Activated gamma-delta T cell treated with anti-CD3 and anti-CD28 coated beads, Interleukin-2, amount 50 U/mL, for 16 hours (primary cell): ENCODE measurements around the gene RPL22L1.
"Not testable (repeated sequence)": the region's sequence is repeated elsewhere in the genome, so short reads cannot be mapped to it uniquely, and the experiment has no call there.

ENCODE experiments used
- DNase-seq: peaks from one replicate; pipeline ENCODE4 v3.0.0-alpha.2; 2020; ENCODE audit warnings: low read depth

The RPL22L1 gene

GRCh38 chr3:170869645-170870593 lies at the start of gene RPL22L1:
RPL22L1 (minus strand) TSS chr3:170870195; CDS start chr3:170870167, 28 bp downstream.
- peak; percentile 85 for DNase-seq

GRCh38 chr3:170918715-170919114 lies 48.7 kb upstream of the RPL22L1 start:
- no peak for DNase-seq

- no peak for DNase-seq
These were observed 44.7 kb upstream of the RPL22L1 start for GRCh38 chr3:170914690-170915089.

GRCh38 chr3:170914212-170914611 lies 44.2 kb upstream of the RPL22L1 start:
- no peak for DNase-seq

- DNase-seq: no peak
These were observed 41.1 kb upstream of the RPL22L1 start for GRCh38 chr3:170911051-170911450.

GRCh38 chr3:170910542-170910941 lies 40.5 kb upstream of the RPL22L1 start:
- DNase-seq: no peak

- no peak for DNase-seq
These were observed 39.3 kb upstream of the RPL22L1 start for GRCh38 chr3:170909129-170909903.

- peak; percentile 91 for DNase-seq
These were observed 38.5 kb upstream of the RPL22L1 start, which contains the start of gene EIF5A2 for GRCh38 chr3:170908235-170909116. EIF5A2 (minus strand) TSS chr3:170908637; CDS start chr3:170907806, 831 bp downstream.

- DNase-seq: no peak
These were observed 37.7 kb upstream of the RPL22L1 start for GRCh38 chr3:170907637-170908234.

- no peak for DNase-seq
These were observed 35.9 kb upstream of the RPL22L1 start for GRCh38 chr3:170905862-170906261.

- no peak for DNase-seq
These were observed 33.1 kb upstream of the RPL22L1 start for GRCh38 chr3:170903123-170903522.

- no peak for DNase-seq
These were observed 29.5 kb upstream of the RPL22L1 start for GRCh38 chr3:170899455-170899854.

GRCh38 chr3:170897978-170898377 lies 28.0 kb upstream of the RPL22L1 start:
- no peak for DNase-seq

- DNase-seq: not testable (repeated sequence)
These were observed 27.2 kb upstream of the RPL22L1 start for GRCh38 chr3:170897199-170897598.

GRCh38 chr3:170896781-170897180 lies 26.8 kb upstream of the RPL22L1 start:
- DNase-seq: no peak

GRCh38 chr3:170896333-170896732 lies 26.3 kb upstream of the RPL22L1 start:
- not testable (repeated sequence) for DNase-seq

- no peak for DNase-seq
These were observed 23.9 kb upstream of the RPL22L1 start for GRCh38 chr3:170893895-170894294.

- DNase-seq: no peak
These were observed 19.6 kb upstream of the RPL22L1 start for GRCh38 chr3:170889630-170890029.

- no peak for DNase-seq
These were observed 19.1 kb upstream of the RPL22L1 start for GRCh38 chr3:170889132-170889531.

GRCh38 chr3:170884109-170884930 lies 14.3 kb upstream of the RPL22L1 start:
- DNase-seq: not testable (repeated sequence)
